Kidney (tissue), 14 donors: Measurements from ENCODE around the gene ETS1. TPM values are rescaled to one million over a fixed set of nuclear protein-coding genes. Genes with fewer than 3 reads are reported as not detected.

Experiments used
- DNase-seq, 5 donors: peaks; one replicate each; pipeline ENCODE4 v3.0.0-alpha.2; 2013 to 2020
- FAIRE-seq: peaks from 2 replicates; lab custom pipeline; 2012; peaks lifted over from hg19 to GRCh38; lab: Jason Lieb, UNC
- H3K27ac ChIP-seq, 2 donors: one replicate each; pipeline ENCODE4 v1.7.0; 2013; ENCODE audit warnings: low read depth in 2 of 2, low read length in 2 of 2, inconsistent platforms in 1 of 2
- H3K27me3 ChIP-seq: one replicate; pipeline ENCODE4 v1.7.1; 2013; ENCODE audit warnings: low read length, inconsistent platforms; ENCODE audit not compliant: control insufficient read depth, insufficient read depth
- H3K36me3 ChIP-seq, 3 donors: one replicate each; pipeline versions ENCODE4 v1.7.0 to v1.7.1; 2013; ENCODE audit warnings: low read length in 3 of 3, control low read depth in 1 of 3, inconsistent platforms in 1 of 3; ENCODE audit not compliant: insufficient read depth in 3 of 3, control insufficient read depth in 2 of 3
- H3K4me1 ChIP-seq, 3 donors: one replicate each; pipeline versions ENCODE4 v1.7.0 to v1.7.1; 2013; ENCODE audit warnings: low read length in 3 of 3, inconsistent platforms in 1 of 3, low read depth in 1 of 3; ENCODE audit not compliant: control insufficient read depth in 2 of 3, insufficient read depth in 2 of 3
- H3K4me3 ChIP-seq, 3 donors: one replicate each; pipeline versions ENCODE4 v1.7.0 to v1.8.1; 2013; ENCODE audit warnings: low read length in 3 of 3, control low read depth in 1 of 3, inconsistent platforms in 1 of 3
- H3K9ac ChIP-seq, 3 donors: one replicate each; pipeline versions ENCODE4 v1.7.0 to v1.7.1; 2013; ENCODE audit warnings: low read length in 3 of 3, control low read depth in 1 of 3, inconsistent platforms in 1 of 3
- H3K9me3 ChIP-seq, 3 donors: one replicate each; pipeline versions ENCODE4 v1.7.0 to v1.7.1; 2013; ENCODE audit warnings: low read length in 3 of 3, control low read depth in 1 of 3, inconsistent platforms in 1 of 3; ENCODE audit not compliant: control insufficient read depth in 2 of 3, insufficient read depth in 1 of 3
- CTCF ChIP-seq: IDR thresholded peaks from 3 replicates; pipeline ENCODE4 v1.5.1; 2012; ENCODE audit warnings: mild to moderate bottlenecking, moderate library complexity, borderline replicate concordance; ENCODE audit not compliant: insufficient read depth; ENCODE audit errors: extremely low read depth
- intact Hi-C: fragments of 100-400 bp; cut with DNase I; formaldehyde crosslinking; loops from one replicate; pipeline ENCODE4 v1.11.1; 2022
- polyA plus RNA-seq: library from polyadenylated mRNA; stranded (reverse); fragments of 350-450 nt; fragmentation: Illumina TruSeq; extraction: RNeasy Lipid Tissue Mini Kit (QIAGEN cat#74804); gene quantifications from one replicate; pipeline ENCODE4 v1.2.3, GENCODE V29; 2014; ENCODE audit warnings: low read depth, low replicate concordance; ENCODE audit not compliant: insufficient read depth
- total RNA-seq: library from RNA; stranded (reverse); fragmentation: NEBNext Ultra II Directional; extraction: Animal tissue kit (Norgen Biotek cat#: 25700); gene quantifications from one replicate; pipeline ENCODE4 v1.2.1, GENCODE V29; 2021
- donor health status: control.
- donor health status: control.
- donor health status: control.
- donor health status: control.
- donor health status: control.
- donor health status: DM: yes; HTN: yes; CAD: no.
- donor health status: Normal renal cell carcinoma (clear cell type).

The ETS1 gene
- total and polyA plus RNA-seq, 2 donors from 2014 or later, result 23.5 to 124 TPM

- peak overlapping the region in 1 of 2 donors; percentile 38 for H3K27ac ChIP-seq
- no peak for TF ChIP-seq CTCF
- intact Hi-C loops, result no loop called here
- no peaks in the 10 kb centered on the region for H3K27me3 ChIP-seq
- peaks cover 3 to 34% (median 30%) of the 10 kb centered on the region in 3 donors for H3K4me1 ChIP-seq
- peak overlapping the region in 2 of 3 donors; percentile 39 to 69 for H3K4me3 ChIP-seq
- no peak for DNase-seq
- peak overlapping the region in 1 of 3 donors; percentile 3 for H3K9ac ChIP-seq
- H3K9me3 ChIP-seq, result no peaks in the 10 kb centered on the region
- FAIRE-seq, result no peak
- peaks cover 0 to 8% (median 0%) of the 10 kb centered on the region in 3 donors for H3K36me3 ChIP-seq
Measured at GRCh38 chr11:128515826-128516778, 71.3 kb downstream of the ETS1 start.

GRCh38 chr11:128515086-128515485 lies 72.3 kb downstream of the ETS1 start:
- Histone ChIP-seq H3K9me3 (no peaks in the 10 kb centered on the region), H3K36me3 (peaks cover 0 to 8% (median 0%) of the 10 kb centered on the region in 3 donors), H3K27me3 (no peaks in the 10 kb centered on the region), H3K4me3 (no peak overlapping the region), H3K27ac (peak overlapping the region in 1 of 2 donors; percentile 38), H3K4me1 (peaks cover 3 to 34% (median 34%) of the 10 kb centered on the region in 3 donors), H3K9ac (no peak overlapping the region)
- no peak for DNase-seq
- no peak for FAIRE-seq
- no peak for TF ChIP-seq CTCF
- intact Hi-C loops, result no loop called here

- H3K4me3 ChIP-seq, result no peak overlapping the region
- DNase-seq, result no peak
- no peak overlapping the region for H3K27ac ChIP-seq
- H3K4me1 ChIP-seq, result peaks cover 3 to 34% (median 30%) of the 10 kb centered on the region in 3 donors
- H3K36me3 ChIP-seq, result peaks cover 0 to 8% (median 0%) of the 10 kb centered on the region in 3 donors
- no peak for TF ChIP-seq CTCF
- H3K27me3 ChIP-seq, result no peaks in the 10 kb centered on the region
- no peaks in the 10 kb centered on the region for H3K9me3 ChIP-seq
- intact Hi-C loops, result no loop called here
- no peak for FAIRE-seq
- no peak overlapping the region for H3K9ac ChIP-seq
Measured at GRCh38 chr11:128513915-128514681, 73.3 kb downstream of the ETS1 start.
